Measurements from ENCODE around the gene SDK1.

Gene SDK1

DNA sequence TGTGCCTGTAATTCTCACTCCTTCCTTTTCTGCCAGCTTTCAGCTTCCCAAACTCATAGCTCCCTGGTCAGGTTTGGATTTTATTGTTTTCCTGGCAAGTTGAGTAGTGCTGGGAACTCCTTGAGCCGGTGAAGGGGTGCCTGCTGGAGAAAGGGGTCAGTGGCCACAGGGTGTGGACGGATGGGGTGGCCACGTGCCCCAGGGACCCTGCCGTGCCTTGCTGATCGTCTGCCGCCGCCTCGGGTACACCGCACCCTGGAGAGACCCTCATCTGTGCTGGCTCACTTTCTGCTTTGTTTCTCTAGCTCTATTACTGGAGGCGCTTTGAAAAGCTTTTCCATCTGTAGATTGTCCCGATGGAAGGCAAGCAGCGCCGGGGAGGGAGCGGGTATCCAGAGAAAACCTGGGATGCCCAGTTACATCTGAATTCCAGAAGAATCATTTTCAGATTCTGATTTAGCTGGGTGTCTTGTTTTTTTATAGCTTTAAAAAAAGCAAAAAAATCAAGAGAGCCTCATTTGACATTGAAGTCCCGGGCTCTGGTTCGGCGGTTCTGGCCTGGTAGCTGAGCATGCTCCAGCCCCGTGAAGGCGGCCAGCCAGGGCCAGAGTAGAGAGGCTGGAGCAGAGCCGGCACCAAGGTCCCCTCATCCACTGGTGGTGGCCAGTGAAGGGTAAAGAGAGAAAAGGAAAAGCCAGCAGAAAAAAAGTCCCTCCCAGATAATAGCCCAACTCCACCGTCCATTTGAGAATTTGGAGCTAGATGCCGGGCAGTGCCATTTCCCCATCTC lies 870.1 kb downstream of the SDK1 start:
- DNase-seq, result no peak

DNA sequence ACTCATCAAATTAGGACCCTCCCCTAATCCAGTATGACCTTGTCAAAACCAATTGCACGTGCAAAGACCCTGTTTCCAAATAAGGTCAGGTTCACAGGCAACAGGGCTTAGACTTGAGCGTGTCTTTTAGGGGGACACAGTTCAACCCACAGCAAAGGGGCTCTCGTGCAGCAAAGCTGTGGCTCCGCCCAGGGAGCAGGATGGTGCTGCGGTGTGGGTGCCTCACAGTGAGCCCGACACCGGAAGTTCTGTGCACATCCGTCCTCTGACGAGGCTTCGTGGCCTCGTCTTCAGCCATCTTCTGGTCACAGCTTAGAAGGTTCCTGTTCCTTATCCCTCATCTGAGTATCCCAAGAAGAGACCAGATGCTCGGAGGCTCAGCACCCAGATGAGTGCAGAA lies 871.8 kb downstream of the SDK1 start:
- DNase-seq, result no peak

DNA sequence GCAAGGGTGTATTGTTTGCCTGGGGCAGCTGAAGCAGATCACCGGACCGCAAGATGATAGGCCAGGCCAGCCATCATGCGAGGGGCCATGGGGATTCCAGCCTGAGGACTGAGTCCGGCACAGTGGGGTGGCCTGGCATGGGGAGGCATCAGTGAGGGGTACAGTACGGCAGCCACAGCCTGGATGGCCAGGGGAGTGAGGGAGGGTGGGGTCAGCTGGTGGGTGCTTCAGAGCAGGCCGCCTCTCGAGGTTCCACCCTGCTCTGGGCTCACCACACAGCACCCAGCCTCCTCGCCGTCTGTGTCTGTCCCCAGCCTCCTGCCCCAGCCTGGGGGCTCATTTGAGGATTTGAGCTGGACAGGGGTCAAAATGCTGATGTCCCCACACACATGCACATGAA lies 872.6 kb downstream of the SDK1 start:
- no peak for DNase-seq

GRCh38 chr7:4174016-4174415 lies 873.0 kb downstream of the SDK1 start:
- DNase-seq, result no peak

DNA sequence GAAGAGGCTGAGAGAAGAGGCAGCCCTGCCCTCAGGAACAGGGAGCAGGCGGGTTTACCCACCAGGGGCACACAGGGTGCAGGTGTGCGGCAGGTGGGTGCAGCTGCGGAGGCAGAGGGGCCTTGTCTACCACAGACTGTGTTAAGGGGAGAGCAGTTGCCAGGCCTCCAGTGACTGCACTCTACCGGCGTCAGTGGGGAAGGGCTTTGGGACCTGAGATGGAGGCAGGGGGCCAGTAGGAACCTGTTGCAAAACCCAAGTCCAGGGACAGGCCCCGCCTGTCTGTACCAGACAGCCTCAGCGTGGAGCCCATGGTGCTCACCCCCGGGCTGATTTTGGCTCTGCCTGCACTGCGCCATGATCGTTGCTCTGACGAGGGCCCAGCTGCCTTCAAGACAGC lies 873.4 kb downstream of the SDK1 start:
- no peak for DNase-seq

DNA sequence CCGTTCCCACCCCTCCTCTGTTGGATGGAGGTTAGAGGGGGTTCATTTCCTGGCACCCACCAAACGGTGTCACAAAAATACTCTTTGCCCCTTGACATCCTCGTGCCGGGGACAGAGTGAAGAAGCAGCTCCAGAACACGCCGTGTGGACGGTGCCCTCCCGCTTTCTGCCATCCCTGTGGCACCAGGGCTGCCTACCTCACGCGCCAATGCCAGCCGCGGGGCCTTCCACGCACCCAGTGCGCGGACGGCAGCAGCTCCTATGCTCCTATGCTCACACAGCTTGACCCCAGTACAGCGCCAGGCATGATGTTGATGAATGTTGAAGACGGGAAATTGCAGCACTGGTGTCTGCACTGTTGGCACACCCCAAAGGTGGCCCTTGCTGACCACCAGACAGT lies 873.8 kb downstream of the SDK1 start:
- no peak for DNase-seq

GRCh38 chr7:4175346-4175973 lies 874.4 kb downstream of the SDK1 start:
- no peak for DNase-seq

DNA sequence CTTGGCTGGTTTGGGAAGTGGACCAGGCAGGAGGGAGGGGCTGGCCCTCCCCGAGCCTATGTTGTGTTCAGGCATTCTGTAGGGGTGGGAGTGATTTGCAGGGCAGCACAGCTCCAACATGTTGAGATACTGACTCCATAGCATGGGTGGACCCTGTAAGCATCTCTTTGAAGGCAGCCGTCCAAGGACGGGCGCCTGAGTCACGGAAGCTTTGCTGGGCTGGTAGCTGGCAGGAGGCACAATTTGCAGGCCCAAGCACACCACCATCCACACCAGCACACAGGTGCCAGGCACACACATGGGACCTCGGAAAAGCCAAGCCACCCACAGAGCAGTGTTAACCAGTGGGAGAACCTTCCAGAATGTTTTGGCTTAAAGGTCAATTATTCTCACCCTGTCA lies 875.9 kb downstream of the SDK1 start:
- DNase-seq, result no peak

- no peak for DNase-seq
These were observed 877.4 kb downstream of the SDK1 start for GRCh38 chr7:4178416-4178815.

GRCh38 chr7:4178916-4179687 lies 878.0 kb downstream of the SDK1 start:
- no peak for DNase-seq

- DNase-seq, result no peak
These were observed 878.8 kb downstream of the SDK1 start for GRCh38 chr7:4179688-4180380.

DNA sequence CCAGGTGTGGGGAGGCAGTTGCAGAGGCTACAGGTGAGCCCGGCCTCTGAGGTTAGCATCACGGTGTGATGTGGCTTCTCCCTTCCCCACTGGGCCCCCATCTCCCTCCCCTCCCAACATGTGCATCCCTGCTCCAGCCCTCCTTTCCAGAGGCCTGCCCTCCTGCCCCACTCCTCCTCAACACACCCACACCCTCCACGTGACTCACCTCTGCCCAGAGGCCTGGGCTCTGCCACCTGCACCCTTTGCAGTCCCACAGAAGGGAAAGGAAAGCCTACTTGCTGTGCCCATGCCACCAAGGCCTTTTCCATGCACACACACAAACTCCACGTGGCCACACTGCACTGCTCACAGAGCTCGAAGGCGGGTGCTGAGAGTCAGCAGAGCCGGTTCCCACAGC lies 880.4 kb downstream of the SDK1 start:
- no peak for DNase-seq

GRCh38 chr7:4182605-4183300 lies 881.7 kb downstream of the SDK1 start:
- no peak for DNase-seq

- no peak for DNase-seq
These were observed 883.6 kb downstream of the SDK1 start for GRCh38 chr7:4184653-4185052.

DNA sequence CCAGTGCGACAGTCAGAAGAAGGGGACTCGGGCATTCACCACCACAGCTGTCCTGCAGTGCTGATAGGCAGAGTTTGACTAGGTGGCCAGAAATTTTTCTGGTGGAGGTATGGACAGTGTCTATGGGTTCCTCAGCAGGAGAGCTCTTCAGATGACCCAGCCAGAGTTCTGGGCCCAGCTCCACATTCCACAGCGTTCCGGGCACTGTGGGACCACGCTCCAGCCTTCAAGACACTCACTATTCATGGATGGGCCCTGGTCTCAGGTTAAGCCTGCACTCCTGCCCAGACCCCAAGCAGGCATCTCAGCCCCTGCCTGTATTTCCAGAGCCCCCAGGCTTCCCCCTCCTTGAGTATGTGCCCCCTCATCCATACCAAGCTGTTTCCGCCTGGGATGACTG lies 884.1 kb downstream of the SDK1 start:
- no peak for DNase-seq

GRCh38 chr7:4185721-4186512 lies 884.9 kb downstream of the SDK1 start:
- DNase-seq, result no peak

GRCh38 chr7:4186513-4186780 lies 885.4 kb downstream of the SDK1 start:
- no peak for DNase-seq

DNA sequence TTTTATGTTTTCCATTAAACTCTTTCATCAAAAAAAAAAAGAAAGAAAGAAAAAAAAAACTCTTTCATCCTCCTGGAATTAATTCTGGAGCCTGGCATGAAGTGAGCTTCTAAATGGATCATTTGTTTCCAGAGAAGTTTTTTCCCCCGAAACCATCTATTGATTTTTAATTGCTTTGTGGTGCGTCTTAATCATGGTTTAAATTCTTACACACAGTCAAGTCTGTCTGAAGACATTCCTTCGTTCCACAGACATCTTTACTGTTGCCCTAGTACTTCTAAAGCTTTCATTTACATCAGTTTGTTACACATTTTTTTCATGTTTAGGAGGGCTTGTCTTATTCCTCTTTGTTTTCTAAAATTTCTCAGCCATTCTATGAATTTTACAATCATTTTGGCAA lies 887.6 kb downstream of the SDK1 start:
- DNase-seq, result no peak

- no peak for DNase-seq
These were observed 888.1 kb downstream of the SDK1 start for GRCh38 chr7:4189131-4189570.

- no peak for DNase-seq
These were observed 889.2 kb downstream of the SDK1 start for GRCh38 chr7:4190010-4190981.

DNA sequence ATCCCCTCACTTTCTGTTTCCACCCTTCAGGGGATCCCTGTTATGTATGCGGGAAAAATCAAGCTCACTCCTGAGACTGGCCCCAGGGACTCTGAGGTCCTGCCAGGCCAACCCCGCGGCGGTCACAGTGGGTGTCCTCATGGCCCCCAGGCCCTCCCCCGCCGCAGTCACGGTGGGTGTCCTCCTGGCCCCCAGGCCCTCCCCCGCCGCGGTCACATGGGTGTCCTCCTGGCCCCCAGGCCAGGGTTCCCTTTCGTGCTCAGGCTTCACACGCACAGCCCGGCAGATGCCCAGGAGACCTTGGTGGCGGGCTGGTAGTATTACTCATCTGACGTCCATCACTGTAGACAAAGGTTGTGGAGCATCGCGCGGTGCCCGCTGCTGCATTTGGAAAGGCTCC lies 890.0 kb downstream of the SDK1 start:
- DNase-seq, result no peak

All from NCI-H2107 (cell line).